GM21529 (cell line): ENCODE results near the gene DPY19L2.
"Not testable (repeated sequence)": the region's sequence is repeated elsewhere in the genome, so short reads cannot be mapped to it uniquely, and the experiment has no call there.

Experiments used
- ATAC-seq: cut with Tn5 transposase; IDR thresholded peaks from one replicate; pipeline ENCODE4 v1.9.1; 2021; ENCODE audit not compliant: unreplicated experiment

Gene DPY19L2

GRCh38 chr12:63668028-63668799 lies at the start of gene DPY19L2:
DPY19L2 (minus strand) TSS chr12:63668493; CDS start chr12:63668393, 100 bp downstream.
- ATAC-seq, result peak; percentile 55

GRCh38 chr12:63716891-63717290 lies 48.6 kb upstream of the DPY19L2 start:
- ATAC-seq, result peak; percentile 53

GRCh38 chr12:63715107-63715625 lies 46.9 kb upstream of the DPY19L2 start:
- not testable (repeated sequence) for ATAC-seq

- ATAC-seq, result not testable (repeated sequence)
Measured at GRCh38 chr12:63714409-63714808, 46.1 kb upstream of the DPY19L2 start.

- not testable (repeated sequence) for ATAC-seq
Measured at GRCh38 chr12:63713681-63714075, 45.4 kb upstream of the DPY19L2 start.

- not testable (repeated sequence) for ATAC-seq
Measured at GRCh38 chr12:63712979-63713680, 44.8 kb upstream of the DPY19L2 start.

GRCh38 chr12:63712376-63712974 lies 44.2 kb upstream of the DPY19L2 start:
- peak; percentile 43 for ATAC-seq

- ATAC-seq, result not testable (repeated sequence)
Measured at GRCh38 chr12:63711339-63711738, 43.0 kb upstream of the DPY19L2 start.

GRCh38 chr12:63706336-63706735 lies 38.0 kb upstream of the DPY19L2 start:
- no peak for ATAC-seq

GRCh38 chr12:63699678-63700382 lies 31.5 kb upstream of the DPY19L2 start:
- not testable (repeated sequence) for ATAC-seq

GRCh38 chr12:63699011-63699410 lies 30.7 kb upstream of the DPY19L2 start:
- not testable (repeated sequence) for ATAC-seq

- ATAC-seq, result not testable (repeated sequence)
Measured at GRCh38 chr12:63690837-63691236, 22.5 kb upstream of the DPY19L2 start.

GRCh38 chr12:63689141-63689540 lies 20.8 kb upstream of the DPY19L2 start:
- not testable (repeated sequence) for ATAC-seq

GRCh38 chr12:63686623-63687022 lies 18.3 kb upstream of the DPY19L2 start:
- ATAC-seq, result not testable (repeated sequence)

GRCh38 chr12:63685789-63686188 lies 17.5 kb upstream of the DPY19L2 start:
- ATAC-seq, result not testable (repeated sequence)

GRCh38 chr12:63682617-63683016 lies 14.3 kb upstream of the DPY19L2 start:
- ATAC-seq, result not testable (repeated sequence)

- not testable (repeated sequence) for ATAC-seq
Measured at GRCh38 chr12:63680758-63681157, 12.5 kb upstream of the DPY19L2 start.

- not testable (repeated sequence) for ATAC-seq
Measured at GRCh38 chr12:63672550-63672949, 4.3 kb upstream of the DPY19L2 start.

GRCh38 chr12:63669936-63670335 lies 1.6 kb upstream of the DPY19L2 start:
- ATAC-seq, result not testable (repeated sequence)

GRCh38 chr12:63669427-63669826 lies 1.1 kb upstream of the DPY19L2 start:
- not testable (repeated sequence) for ATAC-seq
